Thoracic aorta (tissue), 2 donors: ENCODE measurements around the gene PAMR1. TPM values are rescaled to one million over a fixed set of nuclear protein-coding genes. Genes with fewer than 3 reads are reported as not detected.

Experiments
- ATAC-seq: fragments of 150-250 bp; one replicate; pipeline ENCODE4 v1.8.0; 2017; ENCODE audit warnings: low read depth; ENCODE audit not compliant: insufficient number of reproducible peaks, low FRiP score
- DNase-seq: peaks from one replicate; pipeline ENCODE4 v3.0.0-alpha.2; 2020; ENCODE audit warnings: low spot score
- H3K27ac ChIP-seq, 2 donors: fragments of 200-600 bp; sonication (generic); 1 replicate in 1 of 2; 2 replicates in 1 of 2; pipeline ENCODE4 v1.5.1; 2016; ENCODE audit warnings: mild to moderate bottlenecking in 2 of 2, moderate library complexity in 2 of 2
- H3K27me3 ChIP-seq: fragments of 200-600 bp; sonication (generic); replicated peaks from 2 replicates; pipeline ENCODE4 v1.6.0; 2016; ENCODE audit warnings: mild to moderate bottlenecking; ENCODE audit not compliant: insufficient read depth
- H3K36me3 ChIP-seq: fragments of 200-600 bp; sonication (generic); one replicate; pipeline ENCODE4 v1.5.1; 2016
- H3K4me1 ChIP-seq, 2 donors: fragments of 200-600 bp; sonication (generic); 1 replicate in 1 of 2; 2 replicates in 1 of 2; pipeline versions ENCODE4 v1.5.1 to v1.6.0; 2016; ENCODE audit warnings: low read depth in 2 of 2, mild to moderate bottlenecking in 1 of 2; ENCODE audit not compliant: control insufficient read depth in 1 of 2
- H3K4me3 ChIP-seq: fragments of 200-600 bp; sonication (generic); 2 replicates; pipeline ENCODE4 v1.5.1; 2016; ENCODE audit warnings: mild to moderate bottlenecking
- H3K9me3 ChIP-seq: fragments of 200-600 bp; sonication (generic); 2 replicates; pipeline ENCODE4 v1.5.1; 2016
- total RNA-seq, 2 donors: library from RNA; depleted of rRNA; stranded (reverse); fragments of >200 nt; gene quantifications; one replicate each; pipeline versions ENCODE4 v1.1.0 to v1.2.3, GENCODE V29; 2016
- TF ChIP-seq, protein P1 (sequence below): fragments of 200-600 bp; sonication (generic); IDR thresholded peaks from one replicate; pipeline ENCODE4 v1.5.1; 2019; ENCODE audit warnings: antibody characterized with exemption

Gene PAMR1
- total RNA-seq, 2 donors from 2014 or later, result 4.3 TPM; not detected in 1

DNA sequence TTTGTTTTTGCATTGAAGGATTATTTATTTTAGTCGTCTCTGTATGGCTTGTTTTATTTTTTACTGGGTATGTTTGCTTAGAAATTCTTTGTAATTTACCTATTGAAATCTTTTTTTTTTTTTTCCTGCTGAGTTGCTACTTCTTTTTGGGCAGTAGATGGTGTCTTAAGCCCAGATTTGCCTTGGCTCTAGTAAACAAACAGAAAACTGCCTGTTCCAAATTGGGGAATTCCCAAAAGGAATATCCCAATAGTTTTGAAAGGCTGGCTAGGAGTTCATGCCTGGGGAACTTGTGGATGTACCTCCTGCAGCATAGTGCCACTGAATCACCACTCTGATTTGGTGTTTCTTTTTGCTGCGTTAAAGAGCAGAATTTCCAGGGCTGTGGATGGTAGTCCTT lies 17.7 kb downstream of the PAMR1 start:
- no peak overlapping the region for H3K4me3 ChIP-seq
- H3K27ac ChIP-seq, result no peak overlapping the region
- TF ChIP-seq, protein P1, sequence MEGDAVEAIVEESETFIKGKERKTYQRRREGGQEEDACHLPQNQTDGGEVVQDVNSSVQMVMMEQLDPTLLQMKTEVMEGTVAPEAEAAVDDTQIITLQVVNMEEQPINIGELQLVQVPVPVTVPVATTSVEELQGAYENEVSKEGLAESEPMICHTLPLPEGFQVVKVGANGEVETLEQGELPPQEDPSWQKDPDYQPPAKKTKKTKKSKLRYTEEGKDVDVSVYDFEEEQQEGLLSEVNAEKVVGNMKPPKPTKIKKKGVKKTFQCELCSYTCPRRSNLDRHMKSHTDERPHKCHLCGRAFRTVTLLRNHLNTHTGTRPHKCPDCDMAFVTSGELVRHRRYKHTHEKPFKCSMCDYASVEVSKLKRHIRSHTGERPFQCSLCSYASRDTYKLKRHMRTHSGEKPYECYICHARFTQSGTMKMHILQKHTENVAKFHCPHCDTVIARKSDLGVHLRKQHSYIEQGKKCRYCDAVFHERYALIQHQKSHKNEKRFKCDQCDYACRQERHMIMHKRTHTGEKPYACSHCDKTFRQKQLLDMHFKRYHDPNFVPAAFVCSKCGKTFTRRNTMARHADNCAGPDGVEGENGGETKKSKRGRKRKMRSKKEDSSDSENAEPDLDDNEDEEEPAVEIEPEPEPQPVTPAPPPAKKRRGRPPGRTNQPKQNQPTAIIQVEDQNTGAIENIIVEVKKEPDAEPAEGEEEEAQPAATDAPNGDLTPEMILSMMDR, result no peak
- ATAC-seq (no peak), DNase-seq (no peak)
- no peaks in the 10 kb centered on the region for H3K27me3 ChIP-seq
- no peaks in the 10 kb centered on the region for H3K9me3 ChIP-seq
- no peaks in the 10 kb centered on the region for H3K4me1 ChIP-seq
- H3K36me3 ChIP-seq, result no peaks in the 10 kb centered on the region

- ATAC-seq (no peak), DNase-seq (no peak)
- TF ChIP-seq, protein P1, result no peak
Measured at GRCh38 chr11:35501776-35502175, 23.6 kb downstream of the PAMR1 start.

DNA sequence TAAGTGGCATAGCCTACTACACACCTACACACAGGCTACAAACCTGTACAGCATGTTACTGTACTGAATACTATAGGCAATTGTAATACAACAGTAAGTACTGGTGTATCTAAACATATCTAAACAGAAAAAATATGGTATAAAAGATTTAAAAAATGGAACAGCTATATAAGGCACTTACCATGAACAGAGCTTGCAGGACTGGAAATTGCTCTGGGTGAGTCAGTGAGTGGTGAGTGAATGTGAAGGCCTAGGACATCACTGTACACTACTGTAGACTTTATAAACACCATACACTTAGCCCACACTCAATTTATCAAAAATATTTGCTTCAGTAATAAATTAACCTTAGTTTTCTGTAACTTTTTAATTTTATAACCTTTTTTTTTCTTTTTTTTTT lies 24.7 kb downstream of the PAMR1 start:
- H3K27me3 ChIP-seq, result no peaks in the 10 kb centered on the region
- no peak for ATAC-seq
- H3K9me3 ChIP-seq, result no peaks in the 10 kb centered on the region

More at GRCh38 chr11:35501776-35502175, 23.6 kb downstream of the PAMR1 start:
- no peaks in the 10 kb centered on the region for H3K36me3 ChIP-seq
- no peak overlapping the region for H3K4me3 ChIP-seq
- H3K4me1 ChIP-seq, result no peaks in the 10 kb centered on the region
- H3K9me3 ChIP-seq, result no peaks in the 10 kb centered on the region
- no peak overlapping the region for H3K27ac ChIP-seq
- H3K27me3 ChIP-seq, result no peaks in the 10 kb centered on the region

GRCh38 chr11:35496416-35496815 lies 29.0 kb downstream of the PAMR1 start:
- Histone ChIP-seq H3K36me3 (no peaks in the 10 kb centered on the region), H3K4me1 (no peaks in the 10 kb centered on the region), H3K4me3 (no peak overlapping the region), H3K27me3 (no peaks in the 10 kb centered on the region), H3K9me3 (no peaks in the 10 kb centered on the region), H3K27ac (no peak overlapping the region)
- no peak for ATAC-seq
- no peak for DNase-seq
- TF ChIP-seq, protein P1, result no peak

More for the DNA sequence above, 24.7 kb downstream of the PAMR1 start:
- Histone ChIP-seq H3K27ac (no peak overlapping the region), H3K4me1 (no peaks in the 10 kb centered on the region), H3K4me3 (no peak overlapping the region), H3K36me3 (no peaks in the 10 kb centered on the region)
- DNase-seq, result no peak
- TF ChIP-seq, protein P1, result no peak

DNA sequence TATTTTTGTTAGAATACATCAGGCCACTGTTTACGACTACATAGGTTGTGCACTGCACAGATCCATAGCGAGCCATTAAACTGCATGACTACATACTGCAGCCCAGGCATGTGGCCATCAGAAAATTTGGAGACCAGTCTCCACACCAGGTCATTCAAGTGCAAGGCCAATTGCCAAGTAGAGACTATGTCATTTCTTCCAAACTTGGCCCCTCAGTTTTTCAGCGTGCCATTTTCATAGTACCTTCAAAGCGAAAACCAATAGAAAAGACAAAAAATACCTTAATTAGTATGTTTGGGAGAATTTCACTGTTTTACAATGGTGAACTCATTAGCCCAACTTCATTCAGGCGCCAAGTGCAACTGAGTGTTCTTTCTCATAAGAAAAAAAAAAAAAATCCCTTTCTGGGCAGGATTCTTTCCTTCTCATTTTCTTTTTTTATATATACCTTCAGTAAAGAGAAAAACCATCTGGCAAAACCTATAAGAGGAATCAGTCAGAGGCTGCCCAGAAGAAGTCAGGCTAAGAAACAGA lies 30.4 kb downstream of the PAMR1 start:
- Histone ChIP-seq H3K9me3 (no peaks in the 10 kb centered on the region), H3K4me1 (no peaks in the 10 kb centered on the region), H3K27me3 (no peaks in the 10 kb centered on the region), H3K4me3 (no peak overlapping the region), H3K36me3 (no peaks in the 10 kb centered on the region), H3K27ac (no peak overlapping the region)
- ATAC-seq, result no peak
- no peak for DNase-seq
- TF ChIP-seq, protein P1, result no peak
